Activated gamma-delta T cell (primary cell): Measurements from ENCODE around the gene NOTCH2.

Experiments used
- DNase-seq: peaks from one replicate; lab custom pipeline; 2025; lab: John Stamatoyannopoulos, UW

The NOTCH2 gene

GRCh38 chr1:119943216-119943615 lies 126.2 kb downstream of the NOTCH2 start:
- no peak for DNase-seq

- DNase-seq: no peak
Observed at GRCh38 chr1:119941392-119941791, 128.1 kb downstream of the NOTCH2 start.

DNA sequence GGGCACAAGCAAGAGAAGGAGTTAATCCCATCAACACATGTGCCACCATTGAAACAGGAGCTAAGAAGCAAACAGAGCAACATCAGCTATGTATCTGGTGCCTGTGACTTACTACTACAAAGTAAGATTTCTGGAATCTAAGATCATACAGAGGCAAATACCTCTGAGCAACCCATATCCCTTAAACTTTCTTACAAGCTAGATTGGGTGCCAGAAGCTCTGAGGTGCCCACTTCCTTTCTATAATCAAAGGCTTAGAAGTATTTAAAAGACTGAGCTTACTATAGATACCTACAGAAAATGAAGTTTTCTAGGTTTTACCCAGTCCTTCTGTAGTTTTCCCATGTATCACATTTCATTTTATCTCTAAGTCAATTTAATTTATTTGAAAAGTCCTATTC lies 128.8 kb downstream of the NOTCH2 start:
- no peak for DNase-seq

DNA sequence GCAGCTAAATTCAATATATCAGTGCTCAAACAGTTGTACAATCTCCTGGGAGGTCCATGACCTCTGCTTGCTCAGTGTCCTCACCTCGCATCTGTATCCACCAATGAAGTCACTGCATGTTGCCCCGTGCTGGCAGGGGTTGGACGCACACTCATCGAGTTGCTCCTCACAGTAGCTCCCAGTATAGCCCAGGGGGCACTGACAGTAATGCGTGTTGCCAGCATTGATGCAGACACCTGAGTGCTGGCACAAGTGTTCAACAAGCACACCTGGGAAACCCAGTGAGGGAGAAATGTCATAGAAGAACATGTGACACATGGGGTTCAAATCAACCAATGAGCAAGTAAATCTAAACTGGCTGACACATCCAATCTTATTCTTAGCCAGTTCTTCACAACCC lies 132.3 kb downstream of the NOTCH2 start:
- DNase-seq: no peak

DNA sequence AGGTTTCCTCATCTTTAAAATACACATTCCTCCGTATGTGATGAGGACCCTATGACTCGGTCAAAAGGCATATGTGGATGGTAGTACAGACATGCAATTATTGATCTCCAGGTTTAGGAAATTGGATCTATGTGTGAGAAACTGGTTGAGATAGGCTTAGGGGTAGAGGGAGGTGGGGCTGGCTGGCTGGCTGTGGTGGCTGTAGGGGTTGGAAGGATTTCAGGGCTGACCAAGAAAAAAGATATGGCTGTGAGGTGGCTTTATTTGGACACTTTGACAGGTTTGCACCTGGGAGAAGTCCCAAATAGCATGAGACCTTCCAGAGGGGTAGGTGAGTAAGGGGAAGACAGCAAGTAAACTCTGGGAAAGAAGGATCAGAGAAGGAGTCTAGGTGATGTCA lies 133.5 kb downstream of the NOTCH2 start:
- no peak for DNase-seq

DNA sequence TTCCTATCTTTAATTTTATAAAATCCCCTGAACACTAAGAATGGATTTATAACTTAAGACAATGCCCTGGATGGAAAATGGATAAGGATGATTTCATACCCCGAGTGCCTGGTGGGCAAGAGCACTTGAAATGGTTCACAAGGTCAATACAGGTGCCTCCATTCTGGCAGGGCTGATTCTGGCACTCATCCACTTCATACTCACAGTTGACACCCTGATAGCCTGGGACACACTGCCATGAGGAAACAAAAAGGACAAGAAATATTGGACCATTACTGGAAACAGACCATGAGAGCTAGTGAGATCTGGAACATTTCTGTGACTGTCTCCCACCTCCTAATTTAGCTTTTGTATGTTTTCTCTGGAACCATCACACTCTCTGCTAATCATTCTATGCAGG lies 134.1 kb downstream of the NOTCH2 start:
- DNase-seq: no peak

- DNase-seq: no peak
Observed at GRCh38 chr1:119933397-119933796, 136.1 kb downstream of the NOTCH2 start.

DNA sequence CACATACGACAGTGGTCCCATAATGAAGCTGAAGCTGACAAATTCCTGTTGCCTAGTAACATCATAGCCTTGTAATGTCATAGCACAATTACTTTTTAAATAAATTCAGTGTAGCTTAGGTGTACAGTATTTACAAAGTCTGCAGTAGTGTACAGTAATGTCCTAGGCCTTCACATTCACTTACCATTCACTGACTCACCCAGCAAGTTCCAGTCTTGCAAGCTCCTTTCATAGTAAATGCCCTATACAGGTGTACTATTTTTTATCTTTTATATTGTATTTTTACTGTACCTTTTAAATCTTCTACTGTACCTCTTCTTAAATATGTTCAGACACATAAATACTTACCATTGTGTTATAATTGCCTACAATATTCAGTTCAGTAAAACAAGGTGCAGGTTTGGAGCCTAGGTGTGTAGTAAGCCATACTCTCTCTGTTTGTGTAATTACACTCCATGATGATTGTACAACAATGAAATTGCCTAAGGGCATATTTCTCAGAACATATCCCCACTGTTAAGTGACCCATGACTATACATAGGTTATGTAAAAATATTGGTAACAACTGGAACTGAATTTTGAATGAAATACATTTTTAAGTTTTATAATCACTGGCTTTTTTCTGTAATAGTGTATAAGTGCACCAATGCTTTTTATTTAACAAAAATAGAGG lies 139.7 kb downstream of the NOTCH2 start:
- DNase-seq: no peak

- DNase-seq: no peak
Observed at GRCh38 chr1:119926553-119926952, 142.9 kb downstream of the NOTCH2 start.

GRCh38 chr1:119924948-119925898 lies 144.2 kb downstream of the NOTCH2 start:
- no peak for DNase-seq

- no peak for DNase-seq
Observed at GRCh38 chr1:119920104-119920968, 149.1 kb downstream of the NOTCH2 start.

- DNase-seq: no peak
Observed at GRCh38 chr1:119919241-119919640, 150.2 kb downstream of the NOTCH2 start.

- no peak for DNase-seq
Observed at GRCh38 chr1:119918301-119918700, 151.2 kb downstream of the NOTCH2 start.

DNA sequence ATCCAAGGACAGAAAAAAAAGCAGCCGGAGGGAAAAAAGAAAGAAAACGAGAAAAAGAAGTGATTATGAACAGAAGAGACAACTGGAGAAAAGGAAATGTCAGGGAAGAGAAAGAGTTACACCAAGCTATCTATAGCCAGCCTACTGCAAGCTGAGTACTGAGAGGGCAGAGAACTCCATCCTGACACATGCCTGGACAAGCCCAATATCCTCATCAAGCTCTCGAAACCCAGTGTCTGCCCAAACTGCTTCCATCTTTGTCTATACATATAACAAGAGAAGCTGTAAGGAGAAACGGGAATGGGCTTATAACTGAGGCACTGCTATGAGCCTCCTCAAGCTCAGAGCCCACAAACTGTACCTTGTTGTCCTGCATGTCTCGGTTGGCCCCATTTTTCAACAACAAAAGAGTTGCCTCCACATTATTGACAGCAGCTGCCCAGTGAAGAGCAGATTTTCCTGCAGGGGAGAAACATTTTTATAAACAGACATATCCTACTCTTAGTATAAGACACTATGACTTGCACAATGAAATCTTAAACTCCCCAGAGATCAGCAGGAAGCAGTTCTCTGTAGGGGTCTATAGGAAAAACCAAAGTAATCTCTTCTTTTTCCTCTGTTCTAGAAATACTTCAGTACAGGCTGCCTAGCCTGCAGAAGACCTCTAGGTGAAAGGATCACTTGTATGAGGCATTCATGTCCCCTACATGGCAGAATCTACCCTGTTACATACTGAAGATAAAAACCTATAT lies 152.0 kb downstream of the NOTCH2 start:
- DNase-seq: no peak

- no peak for DNase-seq
Observed at GRCh38 chr1:119915517-119915916, 153.9 kb downstream of the NOTCH2 start.

- DNase-seq: no peak
Observed at GRCh38 chr1:119914071-119914470, 155.4 kb downstream of the NOTCH2 start.

- no peak for DNase-seq
Observed at GRCh38 chr1:119912963-119913362, 156.5 kb downstream of the NOTCH2 start.

- DNase-seq: no peak
Observed at GRCh38 chr1:119911775-119912174, 157.7 kb downstream of the NOTCH2 start.

- DNase-seq: no peak
Observed at GRCh38 chr1:119910618-119911017, 158.8 kb downstream of the NOTCH2 start.

GRCh38 chr1:119909890-119910596 lies 159.4 kb downstream of the NOTCH2 start:
- no peak for DNase-seq

GRCh38 chr1:119908661-119909060 lies 160.8 kb downstream of the NOTCH2 start:
- DNase-seq: no peak
